SK-N-SH treated with all-trans-retinoic acid at 6 μM for 48 hours (cell line): ENCODE results near the gene SGPP2.
"Not testable (repeated sequence)": the region's sequence is repeated elsewhere in the genome, so short reads cannot be mapped to it uniquely, and the experiment has no call there.

ENCODE experiments used
- ATAC-seq: fragments of 200-7000 bp; cut with Tn5 transposase; 3 replicates; pipeline ENCODE4 v1.9.1; 2020; ENCODE audit warnings: mild to moderate bottlenecking, moderate library complexity
- ARNTL ChIP-seq: fragments of 450-650 bp; formaldehyde crosslinking; IDR thresholded peaks from 2 replicates; pipeline ENCODE4 v1.5.0; 2020; ENCODE audit warnings: low read depth, mild to moderate bottlenecking, moderate library complexity, borderline replicate concordance
- CREB5 ChIP-seq: fragments of 250-450 bp; sonication (Bioruptor Pico); IDR thresholded peaks from 2 replicates; pipeline ENCODE4 v1.5.1; 2020; ENCODE audit warnings: low read depth, mild to moderate bottlenecking, moderate library complexity
- CSDC2 ChIP-seq: fragments of 250-450 bp; sonication (Bioruptor Pico); IDR thresholded peaks from 2 replicates; pipeline ENCODE4 v1.5.0; 2020; ENCODE audit warnings: mild to moderate bottlenecking, moderate library complexity
- CSRNP3 ChIP-seq: fragments of 250-450 bp; sonication (Bioruptor Pico); IDR thresholded peaks from 2 replicates; pipeline ENCODE4 v1.5.1; 2021; ENCODE audit warnings: mild to moderate bottlenecking, moderate library complexity
- ESRRG ChIP-seq: fragments of 250-450 bp; sonication (Bioruptor Pico); IDR thresholded peaks from 2 replicates; pipeline ENCODE4 v1.6.1; 2021; ENCODE audit warnings: mild to moderate bottlenecking
- ISL1 ChIP-seq: fragments of 250-450 bp; sonication (Bioruptor Pico); IDR thresholded peaks from 2 replicates; pipeline ENCODE4 v2.1.2; 2022; ENCODE audit warnings: mild to moderate bottlenecking, moderate library complexity
- OSR1 ChIP-seq: fragments of 250-450 bp; sonication (Bioruptor Pico); IDR thresholded peaks from 2 replicates; pipeline ENCODE4 v1.8.0; 2022; ENCODE audit warnings: moderate library complexity, mild to moderate bottlenecking, inconsistent platforms
- POU6F1 ChIP-seq: fragments of 250-450 bp; sonication (Bioruptor Pico); IDR thresholded peaks from 2 replicates; pipeline ENCODE4 v1.8.0; 2021; ENCODE audit warnings: low read depth, mild to moderate bottlenecking, moderate library complexity, borderline replicate concordance
- RARB ChIP-seq: fragments of 250-450 bp; sonication (Bioruptor Pico); IDR thresholded peaks from 2 replicates; pipeline ENCODE4 v1.8.0; 2021; ENCODE audit warnings: mild to moderate bottlenecking, moderate library complexity
- SNAI2 ChIP-seq: fragments of 250-450 bp; sonication (Bioruptor Pico); IDR thresholded peaks from 2 replicates; pipeline ENCODE4 v1.5.0; 2020; ENCODE audit warnings: mild to moderate bottlenecking, moderate library complexity
- TCF4 ChIP-seq: fragments of 250-450 bp; sonication (Bioruptor Pico); IDR thresholded peaks from 2 replicates; pipeline ENCODE4 v1.8.0; 2021; ENCODE audit warnings: mild to moderate bottlenecking, moderate library complexity, borderline replicate concordance
- TOX ChIP-seq: fragments of 250-450 bp; sonication (Bioruptor Pico); IDR thresholded peaks from 2 replicates; pipeline ENCODE4 v1.8.0; 2021; ENCODE audit warnings: mild to moderate bottlenecking, moderate library complexity, borderline replicate concordance
- ZC3H10 ChIP-seq: fragments of 250-450 bp; sonication (Bioruptor Pico); IDR thresholded peaks from 2 replicates; pipeline ENCODE4 v1.5.1; 2021; ENCODE audit warnings: mild to moderate bottlenecking, moderate library complexity
- ZFP3 ChIP-seq: fragments of 250-450 bp; sonication (Bioruptor Pico); IDR thresholded peaks from 2 replicates; pipeline ENCODE4 v1.5.0; 2020; ENCODE audit warnings: mild to moderate bottlenecking, moderate library complexity
- ZFP30 ChIP-seq: fragments of 450-650 bp; formaldehyde crosslinking; IDR thresholded peaks from 2 replicates; pipeline ENCODE4 v1.5.0; 2022; ENCODE audit warnings: mild to moderate bottlenecking, moderate library complexity
- ZNF565 ChIP-seq: fragments of 450-650 bp; formaldehyde crosslinking; conservative IDR thresholded peaks from 2 replicates; pipeline ENCODE4 v1.5.0; 2020; ENCODE audit warnings: low read depth, mild to moderate bottlenecking, moderate library complexity
- ZNF70 ChIP-seq: fragments of 450-650 bp; formaldehyde crosslinking; IDR thresholded peaks from 2 replicates; pipeline ENCODE4 v1.5.0; 2020; ENCODE audit warnings: mild to moderate bottlenecking, moderate library complexity
- ZNF8 ChIP-seq: fragments of 450-650 bp; formaldehyde crosslinking; IDR thresholded peaks from 2 replicates; pipeline ENCODE4 v1.5.0; 2020; ENCODE audit warnings: mild to moderate bottlenecking, moderate library complexity
- TF ChIP-seq, protein P1 (sequence below): fragments of 250-450 bp; sonication (Bioruptor Pico); IDR thresholded peaks from 2 replicates; pipeline ENCODE4 v1.8.0; 2020; ENCODE audit warnings: mild to moderate bottlenecking, moderate library complexity, borderline replicate concordance

SGPP2 gene

DNA sequence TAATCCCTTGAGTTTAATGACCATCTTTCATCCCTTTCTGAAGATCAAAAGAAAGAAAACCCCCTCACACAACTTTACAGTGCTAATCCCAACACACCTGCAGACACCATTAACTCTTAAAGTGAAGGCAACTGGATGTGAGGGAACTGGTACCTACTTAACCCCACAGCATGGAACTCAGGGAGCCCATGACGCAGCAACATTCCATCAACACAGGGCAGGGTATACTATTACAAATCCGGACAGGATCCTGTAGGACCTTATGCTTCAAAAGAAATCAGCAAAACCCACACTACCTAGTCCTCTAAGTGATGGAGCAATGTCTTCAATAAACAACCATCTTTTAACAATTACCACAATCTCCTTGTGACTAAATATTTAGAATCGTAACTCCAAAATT, 153.0 kb downstream of the SGPP2 start:
- no peak for TF ChIP-seq CSDC2
- TF ChIP-seq SNAI2 = no peak
- TF ChIP-seq ISL1 (CRISPR knock-in tag) = no peak
- TF ChIP-seq ZNF70 (CRISPR knock-in tag) = no peak
- no peak for TF ChIP-seq ZNF8

GRCh38 chr2:222582928-222583327, 158.6 kb downstream of the SGPP2 start:
- TF ChIP-seq ZFP3 (CRISPR knock-in tag) (no peak), ISL1 (CRISPR knock-in tag) (no peak), TCF4 (CRISPR knock-in tag) (no peak), CREB5 (no peak), ESRRG (CRISPR knock-in tag) (no peak), ZC3H10 (no peak)
- TF ChIP-seq, protein P1, sequence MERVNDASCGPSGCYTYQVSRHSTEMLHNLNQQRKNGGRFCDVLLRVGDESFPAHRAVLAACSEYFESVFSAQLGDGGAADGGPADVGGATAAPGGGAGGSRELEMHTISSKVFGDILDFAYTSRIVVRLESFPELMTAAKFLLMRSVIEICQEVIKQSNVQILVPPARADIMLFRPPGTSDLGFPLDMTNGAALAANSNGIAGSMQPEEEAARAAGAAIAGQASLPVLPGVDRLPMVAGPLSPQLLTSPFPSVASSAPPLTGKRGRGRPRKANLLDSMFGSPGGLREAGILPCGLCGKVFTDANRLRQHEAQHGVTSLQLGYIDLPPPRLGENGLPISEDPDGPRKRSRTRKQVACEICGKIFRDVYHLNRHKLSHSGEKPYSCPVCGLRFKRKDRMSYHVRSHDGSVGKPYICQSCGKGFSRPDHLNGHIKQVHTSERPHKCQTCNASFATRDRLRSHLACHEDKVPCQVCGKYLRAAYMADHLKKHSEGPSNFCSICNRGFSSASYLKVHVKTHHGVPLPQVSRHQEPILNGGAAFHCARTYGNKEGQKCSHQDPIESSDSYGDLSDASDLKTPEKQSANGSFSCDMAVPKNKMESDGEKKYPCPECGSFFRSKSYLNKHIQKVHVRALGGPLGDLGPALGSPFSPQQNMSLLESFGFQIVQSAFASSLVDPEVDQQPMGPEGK (CRISPR knock-in tag) = no peak
- TF ChIP-seq, all 23 proteins: peak for 0

More for the DNA sequence above, 153.0 kb downstream of the SGPP2 start:
- no peak for ATAC-seq

DNA sequence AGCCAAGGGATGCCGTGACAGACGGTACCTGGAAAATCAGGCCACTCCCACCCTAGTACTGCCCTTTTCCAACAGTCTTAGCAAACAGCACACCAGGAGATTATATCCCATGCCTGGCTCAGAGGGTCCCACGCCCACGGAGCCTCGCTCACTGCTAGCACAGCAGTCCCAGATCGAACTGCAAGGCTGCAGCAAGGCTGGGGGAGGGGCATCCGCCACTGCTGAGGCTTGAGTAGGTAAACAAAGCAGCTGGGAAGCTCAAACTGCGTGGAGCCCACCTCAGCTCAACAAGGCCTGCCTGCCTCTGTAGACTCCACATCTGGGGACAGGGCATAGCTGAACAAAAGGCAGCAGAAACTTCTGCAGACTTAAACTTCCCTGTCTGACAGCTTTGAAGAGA, 160.2 kb downstream of the SGPP2 start:
- ATAC-seq = not testable (repeated sequence)

More at GRCh38 chr2:222582928-222583327, 158.6 kb downstream of the SGPP2 start:
- peak; percentile 67 for ATAC-seq

GRCh38 chr2:222591661-222592060, 167.3 kb downstream of the SGPP2 start:
- ATAC-seq = no peak
- TF ChIP-seq CREB5 = no peak
- no peak for TF ChIP-seq RARB
- no peak for TF ChIP-seq CSDC2
- TF ChIP-seq ESRRG (CRISPR knock-in tag) = no peak
- no peak for TF ChIP-seq TOX (CRISPR knock-in tag)
- no peak for TF ChIP-seq SNAI2
- TF ChIP-seq ISL1 (CRISPR knock-in tag) = no peak

DNA sequence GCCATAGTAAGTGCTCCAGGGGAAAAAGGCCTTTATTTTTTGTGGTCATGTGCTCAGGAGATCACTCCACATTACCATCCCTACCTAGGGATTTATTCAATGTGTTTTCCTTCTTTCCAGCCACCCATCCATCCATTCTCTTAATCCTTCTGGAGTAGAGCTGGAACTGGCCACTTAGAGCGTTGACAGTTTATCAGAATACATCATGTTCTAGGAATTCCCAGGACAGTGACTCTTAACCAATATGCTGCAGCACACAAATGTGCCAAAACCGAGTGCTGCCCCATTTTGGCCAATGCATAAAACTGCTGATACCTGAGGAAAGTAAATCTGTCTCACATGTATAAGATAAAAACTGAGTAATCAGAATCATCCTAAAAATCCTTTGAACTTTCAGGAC, 167.8 kb downstream of the SGPP2 start:
- ATAC-seq = no peak
- TF ChIP-seq ZFP30 (CRISPR knock-in tag) (no peak), CREB5 (no peak), POU6F1 (CRISPR knock-in tag) (no peak), ZNF8 (no peak), CSDC2 (no peak), ZC3H10 (no peak), TOX (CRISPR knock-in tag) (no peak)

DNA sequence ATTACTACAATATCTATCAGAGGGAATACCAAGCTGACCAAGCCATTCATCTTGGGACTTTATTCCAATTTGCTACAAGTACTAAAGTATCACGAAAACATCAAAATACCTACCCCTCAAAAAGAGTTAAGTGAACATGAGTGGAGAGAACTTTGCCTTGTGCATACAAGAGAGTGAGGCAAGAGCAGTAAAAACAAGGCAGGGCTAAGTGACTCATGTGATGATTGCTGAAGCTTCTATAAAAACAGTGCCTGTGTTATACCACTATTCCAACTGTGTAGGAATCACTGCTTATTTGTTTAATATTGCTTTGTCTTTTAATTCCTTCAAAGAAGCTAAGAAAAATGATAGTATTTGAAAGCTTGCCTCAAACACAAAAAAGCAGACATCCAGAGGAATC, 170.3 kb downstream of the SGPP2 start:
- TF ChIP-seq ZFP30 (CRISPR knock-in tag) (no peak), ZFP3 (CRISPR knock-in tag) (no peak), ZNF565 (CRISPR knock-in tag) (no peak), ZNF8 (no peak), TOX (CRISPR knock-in tag) (no peak), OSR1 (CRISPR knock-in tag) (no peak), ISL1 (CRISPR knock-in tag) (no peak), CSRNP3 (CRISPR knock-in tag) (no peak), ARNTL (no peak)
- ATAC-seq = peak; percentile 59; the same call in 1 of the 3 replicates
